Vagina (tissue), 2 donors: ENCODE measurements around the gene DGCR8. TPM values are rescaled to one million over a fixed set of nuclear protein-coding genes. Genes with fewer than 3 reads are reported as not detected.

Source experiments
- DNase-seq, 2 donors: peaks; one replicate each; pipeline ENCODE4 v3.0.0-alpha.2; 2017; ENCODE audit errors: extremely low spot score in 2 of 2
- H3K27ac ChIP-seq: fragments of 200-600 bp; sonication (generic); one replicate; pipeline ENCODE4 v1.5.1; 2019
- H3K27me3 ChIP-seq: fragments of 200-600 bp; sonication (generic); one replicate; pipeline ENCODE4 v1.5.1; 2019
- H3K36me3 ChIP-seq, 2 donors: fragments of 200-600 bp; sonication (generic); one replicate each; pipeline ENCODE4 v1.5.1; 2017 to 2019
- H3K4me1 ChIP-seq: fragments of 200-600 bp; sonication (generic); one replicate; pipeline ENCODE4 v1.5.1; 2019
- H3K4me3 ChIP-seq, 2 donors: fragments of 200-600 bp; sonication (generic); 1 replicate in 1 of 2; 2 replicates in 1 of 2; pipeline ENCODE4 v1.5.1; 2016 to 2019
- H3K9me3 ChIP-seq: fragments of 200-600 bp; sonication (generic); one replicate; pipeline ENCODE4 v1.5.1; 2019
- POLR2A ChIP-seq, 2 donors: fragments of 450-650 bp; IDR thresholded peaks; one replicate each; pipeline ENCODE4 v1.6.1; 2017; ENCODE audit warnings: antibody characterized with exemption in 2 of 2, mild to moderate bottlenecking in 2 of 2, moderate library complexity in 2 of 2
- POLR2AphosphoS5 ChIP-seq, 2 donors: sonication (generic); formaldehyde crosslinking; IDR thresholded peaks; one replicate each; pipeline ENCODE4 v1.9.0; 2017; ENCODE audit warnings: antibody characterized with exemption in 2 of 2, mild to moderate bottlenecking in 2 of 2, low read depth in 1 of 2; ENCODE audit not compliant: insufficient read depth in 1 of 2
- intact Hi-C: fragments of 100-400 bp; cut with DNase I; formaldehyde crosslinking; loops from one replicate; pipeline ENCODE4 v1.15.1; 2023
- total RNA-seq: library from RNA; depleted of rRNA; stranded (reverse); fragments of >200 nt; gene quantifications from one replicate; pipeline ENCODE4 v1.2.3, GENCODE V29; 2016
- TF ChIP-seq, protein P1 (sequence below), 3 experiments: fragments of 450-650 bp in 2 of 3; fragments of 200-600 bp in 1 of 3; sonication (generic) in 1 of 3; IDR thresholded peaks; one replicate each; pipeline ENCODE4 v1.5.1; 2017 to 2019; ENCODE audit warnings: antibody characterized with exemption in 3 of 3, mild to moderate bottlenecking in 2 of 3, moderate library complexity in 2 of 3

DGCR8 gene
- total RNA-seq, 1 donor from 2014 or later = 27.3 TPM

DNA sequence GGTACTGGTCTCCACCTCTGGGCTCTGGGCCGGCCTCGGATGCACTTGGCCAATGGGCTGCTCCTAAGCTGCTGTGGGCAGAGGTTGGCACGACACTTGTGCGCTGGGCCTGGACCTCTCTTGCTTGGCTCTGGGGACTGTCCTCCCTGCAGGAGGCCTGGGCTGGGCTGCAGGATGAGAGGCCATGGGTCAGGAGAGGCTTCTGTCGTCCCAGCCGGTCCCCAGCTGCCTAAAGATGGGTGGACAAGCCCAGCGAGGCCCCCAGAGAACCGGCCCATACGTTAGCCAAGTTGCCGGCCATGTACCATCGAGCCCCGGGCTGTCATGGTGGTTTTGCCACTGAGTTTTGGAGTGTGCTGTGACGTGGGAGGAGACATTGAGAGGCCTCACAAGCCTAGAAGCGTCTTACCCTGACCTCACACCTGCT is 72.4 kb downstream of the DGCR8 start:
- no peak overlapping the region for H3K27ac ChIP-seq
- no peaks in the 10 kb centered on the region for H3K9me3 ChIP-seq
- H3K27me3 ChIP-seq = no peaks in the 10 kb centered on the region
- intact Hi-C loops = no loop called here
- H3K4me3 ChIP-seq = no peak overlapping the region
- H3K36me3 ChIP-seq = no peaks in the 10 kb centered on the region
- H3K4me1 ChIP-seq = no peaks in the 10 kb centered on the region
- TF ChIP-seq POLR2A (IDR thresholded peaks at IDR 0.05) = no peak
- TF ChIP-seq POLR2AphosphoS5 (IDR thresholded peaks at IDR 0.05; ENCODE audit: insufficient read depth in 1 of 2, low read depth in 1 of 2) = no peak
- TF ChIP-seq, protein P1, sequence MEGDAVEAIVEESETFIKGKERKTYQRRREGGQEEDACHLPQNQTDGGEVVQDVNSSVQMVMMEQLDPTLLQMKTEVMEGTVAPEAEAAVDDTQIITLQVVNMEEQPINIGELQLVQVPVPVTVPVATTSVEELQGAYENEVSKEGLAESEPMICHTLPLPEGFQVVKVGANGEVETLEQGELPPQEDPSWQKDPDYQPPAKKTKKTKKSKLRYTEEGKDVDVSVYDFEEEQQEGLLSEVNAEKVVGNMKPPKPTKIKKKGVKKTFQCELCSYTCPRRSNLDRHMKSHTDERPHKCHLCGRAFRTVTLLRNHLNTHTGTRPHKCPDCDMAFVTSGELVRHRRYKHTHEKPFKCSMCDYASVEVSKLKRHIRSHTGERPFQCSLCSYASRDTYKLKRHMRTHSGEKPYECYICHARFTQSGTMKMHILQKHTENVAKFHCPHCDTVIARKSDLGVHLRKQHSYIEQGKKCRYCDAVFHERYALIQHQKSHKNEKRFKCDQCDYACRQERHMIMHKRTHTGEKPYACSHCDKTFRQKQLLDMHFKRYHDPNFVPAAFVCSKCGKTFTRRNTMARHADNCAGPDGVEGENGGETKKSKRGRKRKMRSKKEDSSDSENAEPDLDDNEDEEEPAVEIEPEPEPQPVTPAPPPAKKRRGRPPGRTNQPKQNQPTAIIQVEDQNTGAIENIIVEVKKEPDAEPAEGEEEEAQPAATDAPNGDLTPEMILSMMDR (IDR thresholded peaks at IDR 0.05) = no peak
- no peak for DNase-seq

DNA sequence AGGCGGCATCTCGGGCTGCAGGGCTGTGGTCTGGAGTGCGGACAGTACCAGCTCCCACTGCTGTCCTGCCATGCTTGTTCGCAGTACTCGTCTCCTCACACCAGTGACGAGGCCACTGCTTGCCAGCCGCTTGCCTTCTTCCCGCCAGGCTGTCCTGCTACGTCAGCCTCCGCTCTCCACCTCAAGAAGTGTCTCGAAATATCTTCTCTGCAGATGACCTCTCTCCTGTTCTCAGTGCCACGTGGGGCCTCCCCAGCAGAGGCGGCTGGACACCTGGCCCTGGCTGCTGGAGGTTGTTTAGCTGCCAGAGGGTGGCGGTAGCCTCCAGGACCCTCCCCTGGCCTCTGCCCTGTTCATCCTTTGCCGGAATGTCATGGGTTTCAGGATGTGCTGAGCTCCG is 73.9 kb downstream of the DGCR8 start:
- Histone ChIP-seq H3K36me3 (no peaks in the 10 kb centered on the region), H3K27me3 (no peaks in the 10 kb centered on the region), H3K4me3 (no peak overlapping the region), H3K27ac (no peak overlapping the region), H3K9me3 (no peaks in the 10 kb centered on the region), H3K4me1 (no peaks in the 10 kb centered on the region)
- no peak for TF ChIP-seq POLR2AphosphoS5 (IDR thresholded peaks at IDR 0.05; ENCODE audit: insufficient read depth in 1 of 2, low read depth in 1 of 2)
- TF ChIP-seq, protein P1 (IDR thresholded peaks at IDR 0.05) = no peak
- no peak for TF ChIP-seq POLR2A (IDR thresholded peaks at IDR 0.05)
- no peak for DNase-seq
- intact Hi-C loops = no loop called here

DNA sequence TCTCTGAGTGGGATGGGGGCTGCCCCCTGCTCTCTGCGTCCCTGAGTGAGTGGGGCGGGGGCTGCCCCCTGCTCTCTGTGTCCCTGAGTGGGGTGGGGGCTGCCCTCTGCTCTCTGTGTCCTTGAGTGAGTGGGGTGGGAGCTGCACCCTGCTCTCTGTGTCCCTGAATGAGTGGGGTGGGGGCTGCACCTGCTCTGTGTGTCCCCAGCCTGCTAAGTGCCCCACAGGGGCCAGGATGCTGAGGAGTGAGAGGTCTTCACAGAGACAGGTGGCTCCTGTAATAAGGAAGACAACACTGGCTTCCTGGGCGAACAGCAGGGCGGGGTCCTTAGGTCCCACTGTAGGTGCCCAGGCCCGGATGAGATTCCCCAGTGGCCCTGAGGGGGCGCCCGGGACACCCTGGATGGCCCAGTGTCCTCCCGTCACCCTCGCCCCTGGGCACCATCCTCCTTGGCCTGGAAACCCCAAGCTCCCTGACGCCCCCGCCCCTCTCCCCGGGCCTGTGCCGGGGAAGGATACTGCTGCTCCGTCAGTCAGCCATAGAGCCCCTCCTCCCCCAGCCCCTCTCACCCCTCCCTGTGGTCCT is 74.7 kb downstream of the DGCR8 start:
- no peak overlapping the region for H3K27ac ChIP-seq
- H3K9me3 ChIP-seq = no peaks in the 10 kb centered on the region
- no peak for DNase-seq
- H3K27me3 ChIP-seq = no peaks in the 10 kb centered on the region
- peak overlapping the region in 1 of 2 donors; percentile 19 for H3K4me3 ChIP-seq
- H3K4me1 ChIP-seq = no peaks in the 10 kb centered on the region
- TF ChIP-seq POLR2AphosphoS5 (IDR thresholded peaks at IDR 0.05; ENCODE audit: insufficient read depth in 1 of 2, low read depth in 1 of 2) (no peak), POLR2A (IDR thresholded peaks at IDR 0.05) (no peak)
- TF ChIP-seq, protein P1 (IDR thresholded peaks at IDR 0.05) = no peak
- intact Hi-C loops = no loop called here
- no peaks in the 10 kb centered on the region for H3K36me3 ChIP-seq

DNA sequence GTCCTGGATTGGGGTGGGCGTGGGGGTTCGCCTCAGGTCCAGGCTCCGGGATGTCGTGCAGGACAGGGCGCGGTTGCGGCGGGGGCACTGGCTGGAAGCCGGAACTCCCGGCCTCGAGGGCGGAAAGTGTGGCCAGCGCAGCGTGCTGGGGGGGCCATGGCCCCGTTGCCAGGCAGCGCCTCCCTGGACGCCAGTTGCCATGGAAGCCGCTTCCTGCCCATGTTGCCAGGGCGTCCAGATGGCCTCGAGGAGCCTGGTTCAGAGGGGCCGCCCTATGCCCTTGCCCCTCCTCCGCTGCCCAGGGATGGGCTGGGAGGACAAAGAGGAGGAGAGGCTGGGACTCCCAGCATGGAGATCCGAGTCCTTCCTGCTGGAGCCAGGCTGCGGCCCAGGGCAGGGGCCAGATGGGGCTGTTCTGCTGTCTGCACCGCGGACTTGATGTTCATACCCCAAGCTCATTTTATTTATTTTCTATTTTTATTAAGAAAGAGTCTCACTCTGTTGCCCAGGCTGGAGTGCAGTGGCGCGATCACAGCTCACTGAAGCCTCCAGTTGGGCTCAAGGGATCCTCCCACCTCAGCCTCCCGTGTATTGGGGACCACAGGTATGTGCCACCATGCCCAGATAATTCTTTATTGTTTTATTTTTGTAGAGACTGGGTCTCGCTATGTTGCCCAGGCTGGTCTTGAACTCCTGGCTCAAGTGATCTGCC is 75.4 kb downstream of the DGCR8 start:
- Histone ChIP-seq H3K4me3 (peak overlapping the region in 1 of 2 donors; percentile 19), H3K27me3 (no peaks in the 10 kb centered on the region), H3K4me1 (no peaks in the 10 kb centered on the region), H3K27ac (no peak overlapping the region), H3K36me3 (no peaks in the 10 kb centered on the region), H3K9me3 (no peaks in the 10 kb centered on the region)
- DNase-seq = no peak
- no peak for TF ChIP-seq POLR2A (IDR thresholded peaks at IDR 0.05)
- TF ChIP-seq POLR2AphosphoS5 (IDR thresholded peaks at IDR 0.05; ENCODE audit: insufficient read depth in 1 of 2, low read depth in 1 of 2) = no peak
- TF ChIP-seq, protein P1 (IDR thresholded peaks at IDR 0.05) = no peak
- intact Hi-C loops = loop anchor here (2.0 kb wide), 1 partner anchor 129 kb away; no protein-coding TSS in a partner anchor

DNA sequence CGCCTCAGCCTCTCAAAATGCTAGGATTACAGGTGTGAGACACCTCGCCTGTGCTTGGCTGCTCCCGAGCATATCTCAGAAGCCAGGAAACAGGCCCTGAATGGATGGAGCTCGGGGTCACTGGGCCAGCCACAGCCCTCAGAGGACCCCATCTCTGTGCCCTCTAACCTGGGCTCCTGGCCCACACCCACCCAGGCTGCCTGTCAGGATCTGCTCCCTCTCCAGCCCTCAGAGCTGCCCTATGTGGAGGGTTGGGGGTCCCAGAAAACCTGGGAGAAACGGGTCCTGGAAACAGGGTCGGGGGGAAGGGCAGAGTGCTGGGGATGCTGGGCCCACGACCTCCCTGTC is 76.0 kb downstream of the DGCR8 start:
- no peaks in the 10 kb centered on the region for H3K4me1 ChIP-seq
- no peaks in the 10 kb centered on the region for H3K36me3 ChIP-seq
- intact Hi-C loops = loop anchor here (2.0 kb wide), 1 partner anchor 129 kb away; no protein-coding TSS in a partner anchor
- no peaks in the 10 kb centered on the region for H3K27me3 ChIP-seq
- H3K9me3 ChIP-seq = no peaks in the 10 kb centered on the region
- no peak overlapping the region for H3K4me3 ChIP-seq
- H3K27ac ChIP-seq = no peak overlapping the region
- DNase-seq = no peak
- TF ChIP-seq POLR2AphosphoS5 (IDR thresholded peaks at IDR 0.05; ENCODE audit: insufficient read depth in 1 of 2, low read depth in 1 of 2) (no peak), POLR2A (IDR thresholded peaks at IDR 0.05) (no peak)
- TF ChIP-seq, protein P1 (IDR thresholded peaks at IDR 0.05) = no peak
